Measurements from ENCODE around the gene POC1A. TPM values are rescaled to one million over a fixed set of nuclear protein-coding genes. Genes with fewer than 3 reads are reported as not detected.
A peak's percentile ranks its signal among the peaks of the same experiment; 100 is the strongest.

Gene POC1A
- total RNA-seq, 1 experiment from 2014 or later: 29.0 TPM

- H3K4me1 ChIP-seq (ENCODE audit: insufficient read depth, low read length): peaks cover 5% of the 10 kb centered on the region; the same call in 1 of the 2 replicates
- no peak within 1 kb of the TSS for H4K8ac ChIP-seq (replicated peaks; ENCODE audit: insufficient read length, low read depth, low read length)
- no peak within 1 kb of the TSS for H3K56ac ChIP-seq (ENCODE audit: insufficient read length, low read depth, low read length)
- peak within 1 kb of the TSS; percentile 32; the same call in 1 of the 2 replicates for H3K14ac ChIP-seq (ENCODE audit: insufficient read depth, low read length)
- no peak within 1 kb of the TSS for H2BK20ac ChIP-seq (ENCODE audit: low read depth, low read length, poor library complexity, severe bottlenecking)
- H3K9ac ChIP-seq (ENCODE audit: extremely low read depth, insufficient read length, low read length): no peak within 1 kb of the TSS
- no peak within 1 kb of the TSS for H2AFZ ChIP-seq (ENCODE audit: low read length)
- H4K20me1 ChIP-seq (ENCODE audit: control insufficient read depth, insufficient read depth, insufficient read length): no peaks in the 10 kb centered on the region
- peak within 1 kb of the TSS; percentile 23 for H3K18ac ChIP-seq (ENCODE audit: insufficient read length, low read depth, low read length)
- peak within 1 kb of the TSS; percentile 74 for H3K4me2 ChIP-seq (ENCODE audit: insufficient read depth, insufficient read length, low read length)
- H3K23ac ChIP-seq (ENCODE audit: insufficient read length, low read depth, low read length): no peak within 1 kb of the TSS
- WGBS (ENCODE audit: extremely low coverage, insufficient read length, low lambda C conversion rate): no CpG with 5 or more reads among the region's 51 CpGs
- peaks cover 24% of the 10 kb centered on the region for H3K27me3 Mint-ChIP-seq (ENCODE audit: low read depth)
- H2BK15ac ChIP-seq (ENCODE audit: low read depth, low read length): no peak within 1 kb of the TSS
- H3T11ph ChIP-seq (ENCODE audit: low read length): no peak within 1 kb of the TSS
- DNase-seq: peak; percentile 58
- no peaks in the 10 kb centered on the region; the same call in 1 of the 2 replicates for H3K27me3 ChIP-seq (ENCODE audit: insufficient read depth, low read length)
- no peak within 1 kb of the TSS for H4K91ac ChIP-seq (ENCODE audit: insufficient read length, low read depth, low read length)
- TF ChIP-seq, protein P1, sequence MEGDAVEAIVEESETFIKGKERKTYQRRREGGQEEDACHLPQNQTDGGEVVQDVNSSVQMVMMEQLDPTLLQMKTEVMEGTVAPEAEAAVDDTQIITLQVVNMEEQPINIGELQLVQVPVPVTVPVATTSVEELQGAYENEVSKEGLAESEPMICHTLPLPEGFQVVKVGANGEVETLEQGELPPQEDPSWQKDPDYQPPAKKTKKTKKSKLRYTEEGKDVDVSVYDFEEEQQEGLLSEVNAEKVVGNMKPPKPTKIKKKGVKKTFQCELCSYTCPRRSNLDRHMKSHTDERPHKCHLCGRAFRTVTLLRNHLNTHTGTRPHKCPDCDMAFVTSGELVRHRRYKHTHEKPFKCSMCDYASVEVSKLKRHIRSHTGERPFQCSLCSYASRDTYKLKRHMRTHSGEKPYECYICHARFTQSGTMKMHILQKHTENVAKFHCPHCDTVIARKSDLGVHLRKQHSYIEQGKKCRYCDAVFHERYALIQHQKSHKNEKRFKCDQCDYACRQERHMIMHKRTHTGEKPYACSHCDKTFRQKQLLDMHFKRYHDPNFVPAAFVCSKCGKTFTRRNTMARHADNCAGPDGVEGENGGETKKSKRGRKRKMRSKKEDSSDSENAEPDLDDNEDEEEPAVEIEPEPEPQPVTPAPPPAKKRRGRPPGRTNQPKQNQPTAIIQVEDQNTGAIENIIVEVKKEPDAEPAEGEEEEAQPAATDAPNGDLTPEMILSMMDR (conservative IDR thresholded peaks at IDR 0.05): no peak
- no peak within 1 kb of the TSS for H3K4ac ChIP-seq (ENCODE audit: low read depth, low read length)
- H2AK5ac ChIP-seq (ENCODE audit: insufficient read length, low read length): no peak within 1 kb of the TSS
- H3K9me3 Mint-ChIP-seq: no peaks in the 10 kb centered on the region
- peaks cover 15 to 28% of the 10 kb centered on the region in 2 experiments for H3K4me1 Mint-ChIP-seq
- H3K23me2 ChIP-seq (ENCODE audit: insufficient read length, low read depth, low read length, poor library complexity, severe bottlenecking): peaks cover 13% of the 10 kb centered on the region
- no peak within 1 kb of the TSS for H2BK12ac ChIP-seq (ENCODE audit: insufficient read length, low read depth, low read length)
- no peaks in the 10 kb centered on the region for H3K79me1 ChIP-seq (ENCODE audit: insufficient read depth, low read depth, low read length, poor library complexity, severe bottlenecking)
- no peaks in the 10 kb centered on the region for H3K79me2 ChIP-seq (ENCODE audit: insufficient read depth, low read length)
- H2BK120ac ChIP-seq (ENCODE audit: low read depth, low read length, poor library complexity, severe bottlenecking): no peak within 1 kb of the TSS
- no peak within 1 kb of the TSS for H4K5ac ChIP-seq (ENCODE audit: insufficient read length, low read depth, low read length)
- peaks cover 6 to 20% (median 15%) of the 10 kb centered on the region in 3 experiments; a peak in 6 of 7 replicates for H3K36me3 Mint-ChIP-seq (ENCODE audit: insufficient read depth in 1 of 3, low read depth in 3 of 3)
- H2BK5ac ChIP-seq (ENCODE audit: insufficient read length, low read length): no peak within 1 kb of the TSS
- H3K9me3 ChIP-seq (ENCODE audit: control insufficient read depth, low read depth, low read length): no peaks in the 10 kb centered on the region
- peak within 1 kb of the TSS; percentile 77 to 91 (median 78); a peak in 6 of 7 replicates for H3K27ac Mint-ChIP-seq
- no peak within 1 kb of the TSS for H3K27ac ChIP-seq (ENCODE audit: insufficient read length, low read depth, low read length)
- H3K4me3 Mint-ChIP-seq: peak within 1 kb of the TSS; percentile 77 to 94
These were observed 97.7 kb downstream of the POC1A start, which contains the start of gene DUSP7 for GRCh38 chr3:52056521-52056967. TSS of gene DUSP7 (minus strand) at chr3:52056571. CDS start at chr3:52056366, 205 bp downstream.

Measured in H9 (cell line).